ENCODE measurements around the gene SHISA9.

The SHISA9 gene

GRCh38 chr16:12936391-12936790 is 35.0 kb downstream of the SHISA9 start:
- H3K4me3 ChIP-seq (ENCODE audit: low read length), result no peak overlapping the region
- DNase-seq (ENCODE audit: low read depth, low spot score), result no peak

GRCh38 chr16:12941896-12942295 is 40.5 kb downstream of the SHISA9 start:
- no peak for DNase-seq (ENCODE audit: low read depth, low spot score)
- no peak overlapping the region for H3K4me3 ChIP-seq (ENCODE audit: low read length)

- H3K4me3 ChIP-seq (ENCODE audit: low read length), result no peak overlapping the region
- no peak for DNase-seq (ENCODE audit: low read depth, low spot score)
Measured at GRCh38 chr16:12942861-12943260, 41.5 kb downstream of the SHISA9 start.

- no peak overlapping the region for H3K4me3 ChIP-seq (ENCODE audit: low read length)
- DNase-seq (ENCODE audit: low read depth, low spot score), result no peak
Measured at GRCh38 chr16:12944300-12944699, 42.9 kb downstream of the SHISA9 start.

- DNase-seq (ENCODE audit: low read depth, low spot score), result no peak
- no peak overlapping the region for H3K4me3 ChIP-seq (ENCODE audit: low read length)
Measured at GRCh38 chr16:12951392-12951791, 50.0 kb downstream of the SHISA9 start.

GRCh38 chr16:12951976-12952375 is 50.6 kb downstream of the SHISA9 start:
- DNase-seq (ENCODE audit: low read depth, low spot score), result no peak
- no peak overlapping the region for H3K4me3 ChIP-seq (ENCODE audit: low read length)

- no peak overlapping the region for H3K4me3 ChIP-seq (ENCODE audit: low read length)
- DNase-seq (ENCODE audit: low read depth, low spot score), result no peak
Measured at GRCh38 chr16:12958366-12958765, 57.0 kb downstream of the SHISA9 start.

GRCh38 chr16:12959072-12959471 is 57.7 kb downstream of the SHISA9 start:
- DNase-seq (ENCODE audit: low read depth, low spot score), result no peak
- H3K4me3 ChIP-seq (ENCODE audit: low read length), result no peak overlapping the region

GRCh38 chr16:12961626-12962025 is 60.2 kb downstream of the SHISA9 start:
- no peak for DNase-seq (ENCODE audit: low read depth, low spot score)
- no peak overlapping the region for H3K4me3 ChIP-seq (ENCODE audit: low read length)

- no peak overlapping the region for H3K4me3 ChIP-seq (ENCODE audit: low read length)
- no peak for DNase-seq (ENCODE audit: low read depth, low spot score)
Measured at GRCh38 chr16:12964461-12964860, 63.1 kb downstream of the SHISA9 start.

GRCh38 chr16:12965274-12965804 is 63.9 kb downstream of the SHISA9 start:
- no peak for DNase-seq (ENCODE audit: low read depth, low spot score)
- H3K4me3 ChIP-seq (ENCODE audit: low read length), result no peak overlapping the region

- no peak overlapping the region for H3K4me3 ChIP-seq (ENCODE audit: low read length)
- DNase-seq (ENCODE audit: low read depth, low spot score), result peak; percentile 1
Measured at GRCh38 chr16:12971241-12971640, 69.8 kb downstream of the SHISA9 start.

- no peak for DNase-seq (ENCODE audit: low read depth, low spot score)
- no peak overlapping the region for H3K4me3 ChIP-seq (ENCODE audit: low read length)
Measured at GRCh38 chr16:12972246-12972645, 70.8 kb downstream of the SHISA9 start.

- no peak overlapping the region for H3K4me3 ChIP-seq (ENCODE audit: low read length)
- DNase-seq (ENCODE audit: low read depth, low spot score), result no peak
Measured at GRCh38 chr16:12975766-12976165, 74.4 kb downstream of the SHISA9 start.

- DNase-seq (ENCODE audit: low read depth, low spot score), result no peak
- H3K4me3 ChIP-seq (ENCODE audit: low read length), result no peak overlapping the region
Measured at GRCh38 chr16:12976496-12976895, 75.1 kb downstream of the SHISA9 start.

GRCh38 chr16:12976936-12977335 is 75.5 kb downstream of the SHISA9 start:
- no peak for DNase-seq (ENCODE audit: low read depth, low spot score)
- H3K4me3 ChIP-seq (ENCODE audit: low read length), result no peak overlapping the region

GRCh38 chr16:12985516-12985915 is 84.1 kb downstream of the SHISA9 start:
- DNase-seq (ENCODE audit: low read depth, low spot score), result no peak
- no peak overlapping the region for H3K4me3 ChIP-seq (ENCODE audit: low read length)

GRCh38 chr16:12988071-12988470 is 86.7 kb downstream of the SHISA9 start:
- DNase-seq (ENCODE audit: low read depth, low spot score), result no peak
- H3K4me3 ChIP-seq (ENCODE audit: low read length), result no peak overlapping the region

- no peak for DNase-seq (ENCODE audit: low read depth, low spot score)
- no peak overlapping the region for H3K4me3 ChIP-seq (ENCODE audit: low read length)
Measured at GRCh38 chr16:12992066-12992465, 90.7 kb downstream of the SHISA9 start.

- DNase-seq (ENCODE audit: low read depth, low spot score), result no peak
- H3K4me3 ChIP-seq (ENCODE audit: low read length), result no peak overlapping the region
Measured at GRCh38 chr16:12994402-12994801, 93.0 kb downstream of the SHISA9 start.

GRCh38 chr16:12995721-12996372 is 94.4 kb downstream of the SHISA9 start:
- no peak for DNase-seq (ENCODE audit: low read depth, low spot score)
- H3K4me3 ChIP-seq (ENCODE audit: low read length), result no peak overlapping the region
